ENCODE data around the gene OR10A4. TPM values are rescaled to one million over a fixed set of nuclear protein-coding genes. Genes with fewer than 3 reads are reported as not detected.

The OR10A4 gene
- total and polyA plus RNA-seq, 2 of the 4 experiments (the other 2 are of a cell fraction) = not detected

DNA sequence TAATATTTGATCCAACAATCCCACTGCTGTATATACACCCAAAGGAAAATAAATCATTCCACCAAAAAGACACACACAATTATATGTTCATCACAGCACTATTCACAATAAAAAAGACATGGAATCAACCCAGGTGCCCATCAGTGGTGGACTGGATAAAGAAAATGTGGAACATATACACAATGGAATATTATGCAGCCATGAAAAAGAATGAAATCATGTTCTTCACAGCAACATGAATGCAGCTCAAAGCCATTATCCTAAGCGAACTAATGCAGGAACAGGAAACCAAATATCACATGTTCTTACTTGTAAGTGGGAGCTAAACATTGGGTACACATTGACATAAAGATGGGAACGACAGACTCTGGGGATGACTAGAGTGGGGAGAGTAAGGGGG is 43.3 kb downstream of the OR10A4 start:
- BruUV-seq (replicated peaks) = no TSS peak
- no peak for TF ChIP-seq FOS (IDR thresholded peaks at IDR 0.05; ENCODE audit: low read depth, low read length)
- ChIA-PET POLR2A (ENCODE audit: unreplicated experiment) (no interaction called here), CTCF (no interaction called here)
- Histone ChIP-seq H2BK20ac (ENCODE audit: low read depth, low read length) (no peak overlapping the region), H3K36me3 (ENCODE audit: control insufficient read depth, insufficient read depth, low read length) (no peaks in the 10 kb centered on the region), H2AFZ (replicated peaks; ENCODE audit: low read length, poor library complexity) (no peak overlapping the region), H3K4me1 (ENCODE audit: control insufficient read depth, insufficient read depth, low read length) (no peaks in the 10 kb centered on the region), H4K5ac (ENCODE audit: low read depth, low read length) (no peak overlapping the region), H3K18ac (ENCODE audit: low read depth, low read length) (no peak overlapping the region), H3K79me1 (ENCODE audit: low read depth in 1 of 2, low read length in 2 of 2) (no peaks in the 10 kb centered on the region), H3K4ac (ENCODE audit: low read depth, low read length) (no peak overlapping the region), H3K27ac (ENCODE audit: insufficient read depth, low read length) (no peak overlapping the region), H2AK9ac (replicated peaks; ENCODE audit: low read depth, low read length, poor library complexity) (no peak overlapping the region), H4K20me1 (ENCODE audit: insufficient read depth, low read length) (no peaks in the 10 kb centered on the region), H3K9ac (ENCODE audit: low read depth, low read length) (no peak overlapping the region), H3K56ac (ENCODE audit: extremely low read depth, insufficient read depth, low read length) (no peak overlapping the region), H3K23ac (ENCODE audit: low read depth, low read length) (no peak overlapping the region), H2AK5ac (ENCODE audit: low read depth, low read length) (no peak overlapping the region), H3K4me3 (ENCODE audit: insufficient read depth, low read depth, low read length) (no peak overlapping the region), H3K14ac (replicated peaks; ENCODE audit: low read depth, low read length) (no peak overlapping the region), H3K9me3 (ENCODE audit: control insufficient read depth, insufficient read depth, low read length) (no peaks in the 10 kb centered on the region), H2BK120ac (ENCODE audit: low read depth, low read length) (no peak overlapping the region), H2BK15ac (ENCODE audit: low read depth, low read length) (no peak overlapping the region), H4K8ac (ENCODE audit: low read depth in 2 of 2, low read length in 2 of 2) (no peak overlapping the region), H3K27me3 (ENCODE audit: control insufficient read depth, insufficient read depth, low read length) (no peaks in the 10 kb centered on the region), H4K91ac (ENCODE audit: insufficient read depth, low read depth, low read length) (no peak overlapping the region), H3K4me2 (ENCODE audit: low read depth, low read length) (no peak overlapping the region), H2BK5ac (ENCODE audit: low read depth, low read length, poor library complexity, severe bottlenecking) (no peak overlapping the region), H3K9me1 (ENCODE audit: insufficient read depth, low read length) (no peaks in the 10 kb centered on the region)
- in situ Hi-C loops (cut with MboI; ENCODE audit: low sequenced_read_pairs) = no loop called here
- intact Hi-C loops (cut with micrococcal nuclease) = no loop called here
- ATAC-seq (ENCODE audit: low read depth) = no peak
- WGBS, 2 experiments (ENCODE audit: extremely low coverage in 2 of 2, insufficient read length in 1 of 2) = no CpG with 5 or more reads among the region's 2 CpGs
- DNase-seq = no peak
- dilution Hi-C loops (cut with HindIII; ENCODE audit: low sequenced_read_pairs, unreplicated experiment) = no loop called here

Data from IMR-90 (cell line).